Cardiac muscle cell (in vitro differentiated cells and primary cell): ENCODE data around the gene NPNT. TPM values are rescaled to one million over a fixed set of nuclear protein-coding genes. Genes with fewer than 3 reads are reported as not detected.

ENCODE experiments used
- DNase-seq, 2 donors: peaks; one replicate each; pipeline versions ENCODE4 v3.0.0 to v3.0.0-alpha.2; 2010 to 2017; ENCODE audit warnings: low read depth in 1 of 2, low spot score in 1 of 2
- H3K27ac ChIP-seq: fragments of 200-600 bp; sonication (generic); 2 replicates; pipeline ENCODE4 v1.5.1; 2016
- H3K27me3 ChIP-seq: fragments of 200-600 bp; sonication (generic); 2 replicates; pipeline ENCODE4 v1.6.0; 2016; ENCODE audit warnings: control low read depth
- H3K36me3 ChIP-seq: fragments of 200-600 bp; sonication (generic); 2 replicates; pipeline ENCODE4 v1.5.1; 2016; ENCODE audit warnings: control low read depth
- H3K4me1 ChIP-seq: fragments of 200-600 bp; sonication (generic); 2 replicates; pipeline ENCODE4 v1.8.1; 2017; ENCODE audit warnings: low read depth, mild to moderate bottlenecking, mixed run types
- H3K4me3 ChIP-seq: fragments of 200-600 bp; sonication (generic); 2 replicates; pipeline ENCODE4 v1.5.1; 2016; ENCODE audit warnings: mild to moderate bottlenecking
- H3K9me3 ChIP-seq: fragments of 200-600 bp; sonication (generic); 2 replicates; pipeline ENCODE4 v1.5.1; 2017; ENCODE audit warnings: low read depth, mild to moderate bottlenecking, control low read depth
- polyA plus RNA-seq: library from polyadenylated mRNA; unstranded; fragments of >200 nt; fragmentation: Nextera tagmentation; extraction: Ambion mirVana; gene quantifications from 2 replicates; pipeline ENCODE4 v1.2.1, GENCODE V29; 2016
- total RNA-seq: library from RNA; depleted of rRNA; stranded (reverse); fragments of >200 nt; gene quantifications from 2 replicates; pipeline ENCODE4 v1.2.3, GENCODE V29; 2016
- TF ChIP-seq, protein P1 (sequence below): IDR thresholded peaks from 2 replicates; pipeline ENCODE4 v1.5.1; 2012; ENCODE audit warnings: low read depth, mild to moderate bottlenecking, low read length

Gene NPNT
- total and polyA plus RNA-seq, 2 experiments from 2014 or later = 22.0 to 39.8 TPM

DNA sequence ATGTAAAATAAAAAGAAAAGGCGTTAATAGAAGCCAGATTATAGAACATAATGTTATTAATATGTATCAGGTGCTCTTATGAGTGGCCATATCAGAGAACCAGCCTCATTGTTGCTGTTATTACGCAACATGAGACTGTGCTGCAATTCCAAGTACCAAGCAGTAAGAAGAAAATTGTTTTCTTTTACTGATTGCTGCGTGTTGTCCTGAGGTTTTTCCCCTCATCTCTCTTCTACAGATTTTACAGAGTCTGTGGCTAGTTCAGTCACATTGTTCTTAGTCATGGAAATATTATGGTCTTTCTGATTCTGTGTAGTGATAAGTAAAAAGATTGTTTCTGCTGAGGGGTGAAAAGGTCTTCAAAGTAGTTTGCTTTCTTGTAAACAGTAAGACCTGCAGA is 55.9 kb downstream of the NPNT start:
- no peak overlapping the region for H3K4me3 ChIP-seq
- H3K27ac ChIP-seq = no peak overlapping the region
- TF ChIP-seq, protein P1, sequence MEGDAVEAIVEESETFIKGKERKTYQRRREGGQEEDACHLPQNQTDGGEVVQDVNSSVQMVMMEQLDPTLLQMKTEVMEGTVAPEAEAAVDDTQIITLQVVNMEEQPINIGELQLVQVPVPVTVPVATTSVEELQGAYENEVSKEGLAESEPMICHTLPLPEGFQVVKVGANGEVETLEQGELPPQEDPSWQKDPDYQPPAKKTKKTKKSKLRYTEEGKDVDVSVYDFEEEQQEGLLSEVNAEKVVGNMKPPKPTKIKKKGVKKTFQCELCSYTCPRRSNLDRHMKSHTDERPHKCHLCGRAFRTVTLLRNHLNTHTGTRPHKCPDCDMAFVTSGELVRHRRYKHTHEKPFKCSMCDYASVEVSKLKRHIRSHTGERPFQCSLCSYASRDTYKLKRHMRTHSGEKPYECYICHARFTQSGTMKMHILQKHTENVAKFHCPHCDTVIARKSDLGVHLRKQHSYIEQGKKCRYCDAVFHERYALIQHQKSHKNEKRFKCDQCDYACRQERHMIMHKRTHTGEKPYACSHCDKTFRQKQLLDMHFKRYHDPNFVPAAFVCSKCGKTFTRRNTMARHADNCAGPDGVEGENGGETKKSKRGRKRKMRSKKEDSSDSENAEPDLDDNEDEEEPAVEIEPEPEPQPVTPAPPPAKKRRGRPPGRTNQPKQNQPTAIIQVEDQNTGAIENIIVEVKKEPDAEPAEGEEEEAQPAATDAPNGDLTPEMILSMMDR = no peak
- H3K36me3 ChIP-seq = no peaks in the 10 kb centered on the region
- peak in 1 of 2 donors; percentile 69 for DNase-seq
- no peaks in the 10 kb centered on the region for H3K9me3 ChIP-seq
- H3K27me3 ChIP-seq = no peaks in the 10 kb centered on the region
- H3K4me1 ChIP-seq = no peaks in the 10 kb centered on the region

DNA sequence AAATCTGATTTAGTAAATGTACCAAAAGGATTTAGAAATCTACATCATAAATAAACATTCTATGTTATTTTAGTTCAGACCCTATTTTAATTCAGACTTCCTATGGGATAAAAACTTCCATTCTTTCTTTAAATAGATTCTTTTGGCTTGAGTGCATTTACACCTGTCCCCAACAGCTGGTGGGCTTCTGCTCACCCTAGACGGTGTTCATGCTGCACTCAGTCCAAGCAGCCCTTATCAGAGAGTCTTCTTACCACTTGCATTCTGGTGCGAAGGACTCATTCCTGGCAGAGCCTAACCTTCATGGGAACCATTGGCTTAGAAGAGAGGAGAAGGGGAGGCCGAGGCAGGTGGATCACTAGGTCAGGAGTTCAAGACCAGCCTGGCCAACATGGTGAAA is 57.3 kb downstream of the NPNT start:
- Histone ChIP-seq H3K36me3 (no peaks in the 10 kb centered on the region), H3K27ac (no peak overlapping the region), H3K27me3 (no peaks in the 10 kb centered on the region), H3K4me1 (no peaks in the 10 kb centered on the region), H3K9me3 (no peaks in the 10 kb centered on the region), H3K4me3 (no peak overlapping the region)
- TF ChIP-seq, protein P1 = no peak
- DNase-seq = no peak

DNA sequence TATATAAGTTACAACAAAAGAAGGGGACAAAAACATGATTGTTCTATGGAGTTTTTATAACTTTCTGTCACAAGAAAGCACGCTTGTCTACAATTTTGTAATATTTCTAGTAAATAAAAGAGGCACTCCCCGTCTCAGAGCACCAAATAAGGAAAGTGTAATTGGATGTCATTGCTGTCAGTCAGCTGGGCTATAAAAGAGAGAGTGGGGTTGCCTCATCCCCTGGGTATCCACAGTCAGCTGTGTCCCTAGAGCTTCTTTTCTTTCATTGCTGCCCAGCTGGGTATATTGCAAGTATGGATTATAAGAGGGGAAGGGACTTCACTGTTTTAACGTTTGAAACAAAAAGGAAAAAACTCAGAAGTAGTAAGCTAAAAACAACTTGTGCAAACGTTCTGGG is 61.3 kb downstream of the NPNT start:
- TF ChIP-seq, protein P1 = no peak
- H3K4me3 ChIP-seq = no peak overlapping the region
- no peaks in the 10 kb centered on the region for H3K36me3 ChIP-seq
- H3K27me3 ChIP-seq = no peaks in the 10 kb centered on the region
- H3K9me3 ChIP-seq = no peaks in the 10 kb centered on the region
- no peaks in the 10 kb centered on the region for H3K4me1 ChIP-seq
- no peak for DNase-seq
- no peak overlapping the region for H3K27ac ChIP-seq

DNA sequence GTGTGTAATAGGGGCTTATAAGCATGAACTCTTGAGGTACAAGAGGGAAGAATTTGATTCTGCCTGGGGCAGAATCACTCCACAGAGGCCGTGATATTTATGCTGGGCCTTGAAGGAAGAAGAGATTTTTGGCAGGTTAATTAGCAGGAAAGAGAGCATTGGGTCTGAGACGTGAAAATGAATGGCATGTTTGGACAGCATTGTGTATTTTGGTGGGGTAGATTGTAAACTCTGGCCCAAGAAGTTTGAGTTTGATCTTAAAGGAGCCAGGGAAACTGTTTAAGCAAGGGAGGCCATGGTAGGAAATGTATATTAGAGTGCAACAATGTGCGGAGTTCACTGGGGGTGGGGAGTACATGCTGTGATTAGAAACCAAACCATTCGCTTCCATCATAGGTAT is 62.4 kb downstream of the NPNT start:
- Histone ChIP-seq H3K27me3 (no peaks in the 10 kb centered on the region), H3K9me3 (no peaks in the 10 kb centered on the region), H3K4me3 (no peak overlapping the region), H3K4me1 (no peaks in the 10 kb centered on the region), H3K36me3 (no peaks in the 10 kb centered on the region), H3K27ac (no peak overlapping the region)
- TF ChIP-seq, protein P1 = no peak
- no peak for DNase-seq

DNA sequence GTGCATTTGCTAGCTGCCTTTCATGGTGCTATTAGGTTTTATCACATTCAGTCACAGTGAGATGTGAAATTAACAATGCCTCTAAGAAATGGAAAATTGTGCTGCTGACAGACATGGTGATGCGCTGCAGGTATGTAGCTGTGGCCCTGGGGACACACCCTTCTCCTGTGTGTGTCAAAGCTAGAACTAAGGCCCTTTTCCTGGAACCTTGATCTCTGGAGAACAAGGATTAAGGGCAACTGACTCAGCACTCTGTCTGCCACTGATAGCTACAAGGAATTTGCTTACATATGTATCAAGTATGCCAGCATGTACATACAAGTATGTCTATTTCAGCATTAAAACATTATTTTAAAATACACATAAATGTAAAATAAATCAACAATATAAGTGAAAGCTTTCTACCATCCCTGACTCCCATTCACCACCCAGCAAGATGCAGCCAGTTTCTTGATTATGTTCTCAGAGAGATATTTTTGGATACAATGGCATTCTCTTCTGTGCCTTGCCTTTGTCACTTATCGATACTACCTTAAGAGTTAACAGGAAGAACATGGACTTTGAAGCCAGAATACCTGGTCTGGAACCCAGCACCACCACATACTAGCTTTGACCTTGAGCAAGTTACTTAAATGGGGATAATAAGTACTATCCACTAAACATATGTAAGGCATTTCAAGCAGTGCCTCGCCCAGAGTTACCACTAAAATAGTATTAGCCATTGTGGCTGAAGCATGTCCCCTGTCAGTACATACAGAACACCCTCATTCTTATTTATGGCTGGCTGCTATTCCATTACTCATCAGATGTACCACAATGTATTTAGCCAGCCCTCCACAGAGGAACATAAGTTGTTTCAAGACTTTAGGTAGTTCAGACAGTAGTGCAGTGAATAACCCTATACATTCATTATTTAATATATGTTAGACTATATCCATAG is 68.5 kb downstream of the NPNT start:
- H3K27me3 ChIP-seq = no peaks in the 10 kb centered on the region
- no peak for DNase-seq
- no peaks in the 10 kb centered on the region for H3K36me3 ChIP-seq
- H3K4me3 ChIP-seq = no peak overlapping the region
- no peaks in the 10 kb centered on the region for H3K9me3 ChIP-seq
- H3K27ac ChIP-seq = no peak overlapping the region
- TF ChIP-seq, protein P1 = no peak
- H3K4me1 ChIP-seq = peaks cover 16% of the 10 kb centered on the region
